Cardiac septum (tissue), 1 donor: ENCODE data around the gene TJAP1. TPM values are rescaled to one million over a fixed set of nuclear protein-coding genes. Genes with fewer than 3 reads are reported as not detected.
"Not testable (repeated sequence)": the region's sequence is repeated elsewhere in the genome, so short reads cannot be mapped to it uniquely, and the experiment has no call there.

Experiments
- DNase-seq: peaks from one replicate; pipeline ENCODE4 v3.0.0-alpha.2; 2020; ENCODE audit warnings: low spot score
- intact Hi-C: fragments of 100-400 bp; cut with DNase I; formaldehyde crosslinking; loops from one replicate; pipeline ENCODE4 v1.14.0; 2022
- total RNA-seq: library from RNA; stranded (reverse); fragmentation: NEBNext Ultra II Directional; extraction: Animal tissue kit (Norgen Biotek cat#: 25700); gene quantifications from one replicate; pipeline ENCODE4 v1.2.1, GENCODE V29; 2021
- donor health status: DM: no; HTN: no; CAD: no.

TJAP1 gene
- total RNA-seq, 1 donor from 2014 or later: 25.1 TPM

DNA sequence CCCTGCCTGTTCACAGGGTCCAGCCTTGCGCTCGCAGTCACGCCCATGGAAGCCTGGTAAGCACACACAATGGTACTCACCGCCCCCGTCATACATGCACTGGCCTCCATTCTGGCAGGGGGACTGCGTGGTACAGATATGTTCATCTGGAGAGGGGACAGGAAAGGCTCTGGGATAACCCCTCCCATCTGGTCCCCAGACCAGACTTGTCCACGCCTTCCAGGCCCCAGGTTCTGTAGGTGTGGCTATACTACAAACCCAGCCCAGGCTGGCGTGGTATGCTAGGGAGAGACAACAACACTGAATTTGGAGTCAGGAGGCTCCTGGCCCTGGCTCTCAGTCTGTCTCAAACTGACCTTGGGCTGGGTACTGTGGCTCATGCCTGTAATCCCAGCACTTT is 25.4 kb upstream of the TJAP1 start:
- intact Hi-C loops: loop anchor here (10.0 kb wide), 1 partner anchor 67 kb away; no protein-coding TSS in a partner anchor
- DNase-seq: no peak

DNA sequence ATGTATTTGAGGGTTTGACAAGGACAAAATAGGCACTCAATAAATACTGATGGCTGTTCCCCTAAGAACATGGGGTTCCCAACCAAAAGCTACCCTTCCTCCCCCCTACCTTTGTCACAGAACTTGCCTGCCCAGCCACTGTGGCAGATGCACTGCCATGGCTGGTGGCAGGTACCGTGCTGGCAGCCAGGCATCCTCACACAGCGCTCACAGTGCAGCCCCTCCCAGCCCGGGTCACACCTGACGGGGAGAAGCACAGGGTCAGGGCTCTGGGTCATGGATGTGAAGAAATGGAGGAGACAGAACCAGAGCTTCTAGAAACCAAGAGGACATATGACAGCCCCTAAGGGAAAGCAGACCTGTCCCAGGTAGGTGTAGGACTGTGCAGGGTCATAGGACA is 24.5 kb upstream of the TJAP1 start:
- intact Hi-C loops: loop anchor here (10.0 kb wide), 1 partner anchor 68 kb away; no protein-coding TSS in a partner anchor
- no peak for DNase-seq

DNA sequence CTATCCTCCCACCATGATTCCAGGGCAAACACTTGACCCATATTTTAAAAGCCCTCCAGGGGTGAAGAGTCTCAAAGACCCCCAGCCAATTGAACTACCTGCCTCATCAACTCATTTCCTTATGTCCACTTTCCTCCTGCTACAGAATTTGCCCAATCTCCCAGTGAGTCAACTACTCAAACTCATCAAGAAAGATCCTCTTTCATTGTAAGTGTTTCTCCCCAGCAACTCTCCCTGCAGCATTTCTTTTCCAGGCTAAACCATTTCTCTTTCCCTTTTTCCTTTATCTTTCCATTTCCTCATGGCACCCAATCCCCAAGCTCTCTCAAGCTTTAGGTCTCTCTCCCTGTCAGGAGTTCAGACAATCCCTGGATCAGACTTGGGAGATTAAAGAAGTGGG is 23.5 kb upstream of the TJAP1 start:
- no peak for DNase-seq
- intact Hi-C loops: loop anchor here (2.0 to 10.0 kb wide), 3 partner anchors 43 to 69 kb away; no protein-coding TSS in a partner anchor

DNA sequence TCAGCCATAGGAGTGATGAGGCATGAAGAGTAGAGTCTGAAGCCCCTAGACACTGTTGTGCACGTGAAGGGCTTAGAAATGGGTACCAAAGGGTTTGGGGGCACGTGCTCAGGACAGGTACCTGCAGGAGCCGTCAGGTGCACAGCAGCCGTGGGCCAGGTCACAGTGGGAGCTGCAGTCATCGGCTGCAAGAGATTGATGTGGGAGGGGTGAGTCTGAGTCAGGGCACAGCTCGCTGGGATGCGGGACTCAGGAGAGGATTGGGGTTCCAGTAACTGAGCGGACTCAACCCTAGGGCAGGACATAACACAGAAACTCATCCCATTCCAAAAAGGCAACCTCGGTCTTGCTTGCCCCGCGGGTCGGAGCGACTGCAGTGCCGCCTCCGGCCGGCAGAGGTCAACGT is 23.1 kb upstream of the TJAP1 start:
- DNase-seq: no peak
- intact Hi-C loops: loop anchor here (2.0 to 10.0 kb wide), 3 partner anchors 43 to 69 kb away; no protein-coding TSS in a partner anchor

DNA sequence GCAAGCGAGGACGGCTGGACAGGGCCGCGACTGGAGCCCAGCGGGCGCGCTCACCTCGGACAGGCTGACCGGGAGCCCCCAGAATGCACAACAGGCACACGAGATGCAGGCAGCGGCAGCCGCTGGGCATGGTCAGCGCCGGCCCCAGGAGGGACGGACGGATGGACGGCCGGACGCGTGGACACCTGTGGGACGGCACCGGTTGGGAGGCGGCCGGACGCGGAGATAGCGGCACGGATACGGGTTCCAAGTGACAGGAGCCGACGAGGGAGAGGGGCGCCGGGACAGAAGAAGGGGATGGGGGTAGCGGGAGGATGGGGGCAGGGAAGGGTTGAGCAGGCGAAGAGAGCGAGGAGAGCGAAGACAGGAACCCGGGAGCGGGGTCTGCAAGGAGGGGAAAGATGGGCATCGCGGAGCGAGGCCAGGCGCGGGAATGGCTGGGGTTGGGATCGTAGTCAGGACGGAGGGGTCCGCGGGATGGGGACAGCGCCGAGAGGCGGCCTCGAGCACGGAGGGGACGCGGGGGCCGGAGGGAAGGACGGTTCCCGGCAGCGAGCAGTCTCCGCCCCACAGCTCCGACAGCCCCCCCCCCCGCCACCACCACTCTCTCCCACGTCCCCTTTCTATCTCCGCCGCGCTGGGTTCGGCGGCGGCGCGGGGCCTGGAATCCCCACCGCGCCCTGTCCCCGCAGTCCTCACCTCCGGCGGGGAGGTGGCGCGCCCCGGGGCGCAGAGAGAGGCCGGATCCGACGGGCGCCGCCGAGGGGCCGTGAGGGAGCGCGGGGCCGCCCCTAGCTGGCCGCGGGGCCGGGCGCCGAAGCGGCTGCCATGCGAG is 22.5 kb upstream of the TJAP1 start:
- intact Hi-C loops: loop anchor here (2.0 to 10.0 kb wide), 3 partner anchors 42 to 70 kb away; no protein-coding TSS in a partner anchor
- peak; percentile 95 for DNase-seq

DNA sequence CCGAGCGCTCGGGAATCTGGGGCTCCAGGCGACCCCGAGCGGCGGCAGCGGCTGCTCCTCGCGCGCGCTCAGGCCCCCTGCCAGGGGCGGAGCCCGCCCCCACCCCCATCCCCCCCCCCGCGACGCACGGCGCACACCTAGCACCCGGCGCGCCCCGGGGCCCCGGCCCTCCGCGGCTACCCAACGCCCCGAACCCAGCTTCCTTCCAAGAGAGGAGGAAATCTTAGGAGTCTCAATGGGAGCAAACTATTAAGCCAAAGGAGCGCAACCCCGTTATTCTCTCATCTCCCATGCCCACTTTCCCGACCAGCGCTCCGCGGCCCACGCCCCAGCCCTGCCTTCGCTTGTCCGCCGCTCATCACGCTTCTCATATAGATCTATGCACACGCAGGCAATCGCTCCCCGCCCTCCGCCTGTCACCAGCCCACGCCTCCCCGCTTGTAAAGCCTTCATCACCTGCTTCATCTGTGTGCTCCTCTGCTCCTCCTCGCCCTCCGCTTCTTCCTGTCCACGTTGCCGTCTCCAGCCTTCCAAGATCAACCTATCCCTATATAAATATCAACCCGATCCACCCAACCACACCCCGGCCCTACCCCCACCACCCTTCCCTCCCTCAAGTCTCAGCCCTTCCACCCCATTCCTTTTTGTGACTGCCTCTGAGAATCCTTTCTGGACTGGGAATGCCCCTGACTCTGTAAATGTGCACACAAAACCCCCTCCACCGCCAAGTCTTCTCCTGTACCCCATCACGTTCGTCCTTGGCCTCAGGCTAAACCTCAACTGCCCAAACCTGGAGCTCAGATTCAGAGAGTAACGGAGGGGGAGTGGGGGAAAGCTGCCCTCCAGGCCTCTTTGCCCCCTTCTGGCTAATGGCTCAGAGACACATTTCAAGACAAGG is 21.6 kb upstream of the TJAP1 start, which contains the start of gene DLK2:
Gene DLK2 (minus strand): TSS at position 18 of the 898 bp plus-strand sequence. CDS start 723 bp downstream, outside the sequence.
- no peak for DNase-seq
- intact Hi-C loops: loop anchor here (2.0 to 10.0 kb wide), 3 partner anchors 41 to 71 kb away; no protein-coding TSS in a partner anchor

DNA sequence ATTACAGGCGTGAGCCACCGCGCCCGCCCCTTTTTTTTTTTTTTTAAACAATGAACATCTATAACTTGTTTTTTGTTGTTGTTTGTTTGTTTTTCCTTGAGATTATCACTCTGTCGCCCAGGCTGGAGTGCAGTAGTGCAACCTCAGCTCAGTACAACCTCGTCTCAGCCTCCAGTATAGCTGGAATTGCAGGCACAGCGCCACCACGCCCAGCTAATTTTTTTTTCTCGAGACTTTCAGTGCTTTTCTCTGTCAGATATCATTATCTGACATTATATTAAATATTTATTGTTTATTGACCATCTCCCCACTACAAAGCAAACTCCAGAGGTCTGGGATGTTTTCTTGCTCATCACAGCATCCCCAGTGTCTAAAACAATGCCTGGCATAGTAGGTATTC is 19.7 kb upstream of the TJAP1 start:
- no peak for DNase-seq
- intact Hi-C loops: loop anchor here (10.0 kb wide), 1 partner anchor 73 kb away; no protein-coding TSS in a partner anchor

DNA sequence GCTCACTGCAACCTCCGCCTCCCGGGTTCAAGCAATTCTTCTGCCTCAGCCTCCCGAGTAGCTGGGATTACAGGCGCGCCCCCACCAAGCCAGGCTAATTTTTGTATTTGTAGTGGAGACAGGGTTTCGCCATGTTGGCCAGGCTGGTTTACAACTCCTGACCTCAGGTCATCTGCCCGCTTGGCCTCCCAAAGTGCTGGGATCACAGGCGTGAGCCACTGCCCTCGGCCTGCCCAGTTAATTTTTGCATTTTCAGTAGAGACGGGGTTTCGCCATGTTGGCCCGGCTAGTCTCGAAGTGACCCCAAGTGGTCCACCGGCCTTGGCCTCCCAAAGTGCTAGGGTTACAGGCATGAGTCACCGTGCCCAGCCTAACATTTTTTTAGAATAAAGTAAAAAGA is 19.2 kb upstream of the TJAP1 start:
- not testable (repeated sequence) for DNase-seq
- intact Hi-C loops: loop anchor here (10.0 kb wide), 1 partner anchor 73 kb away; no protein-coding TSS in a partner anchor

DNA sequence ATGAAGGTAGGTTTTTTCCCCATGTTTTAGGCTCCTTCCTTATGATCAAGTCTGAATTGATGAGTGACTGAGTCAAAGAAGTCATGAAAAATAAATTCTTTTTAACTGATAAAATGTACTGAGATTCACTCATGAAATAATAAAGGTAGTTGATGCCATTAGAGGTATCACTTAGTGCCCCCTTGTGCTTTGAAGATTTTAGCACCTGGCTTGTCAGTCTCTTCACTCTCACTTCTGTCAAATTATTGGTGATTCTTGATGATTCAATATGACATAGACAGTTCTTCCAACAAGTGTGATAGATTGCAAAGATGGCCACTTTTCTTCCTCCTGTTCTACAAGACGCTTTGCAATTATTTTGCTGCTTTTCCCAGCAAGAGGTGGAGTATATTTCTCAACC is 17.8 kb upstream of the TJAP1 start:
- no peak for DNase-seq

DNA sequence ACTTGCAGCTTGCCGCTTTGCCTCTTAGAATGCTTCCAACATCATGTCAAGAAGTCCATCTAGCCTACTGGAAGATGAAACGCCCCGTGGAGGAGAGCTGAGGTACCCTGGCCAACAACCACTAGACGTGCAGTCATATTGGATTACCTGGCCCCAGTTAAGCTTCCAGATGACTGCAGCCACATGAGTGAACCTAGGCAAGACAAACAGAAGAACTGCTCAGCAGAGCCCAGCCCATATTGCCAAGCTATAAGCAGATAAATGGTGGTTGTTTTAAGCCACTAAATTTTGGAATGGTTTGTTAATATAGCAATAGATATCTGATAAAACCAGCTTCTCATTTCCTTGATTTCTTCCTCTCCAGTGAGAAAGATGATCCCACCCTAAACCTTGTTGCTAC is 17.3 kb upstream of the TJAP1 start:
- DNase-seq: no peak
- intact Hi-C loops: no loop called here

More for the DNA sequence above, 17.8 kb upstream of the TJAP1 start:
- intact Hi-C loops: loop anchor here (10.0 kb wide), 1 partner anchor 75 kb away; no protein-coding TSS in a partner anchor

DNA sequence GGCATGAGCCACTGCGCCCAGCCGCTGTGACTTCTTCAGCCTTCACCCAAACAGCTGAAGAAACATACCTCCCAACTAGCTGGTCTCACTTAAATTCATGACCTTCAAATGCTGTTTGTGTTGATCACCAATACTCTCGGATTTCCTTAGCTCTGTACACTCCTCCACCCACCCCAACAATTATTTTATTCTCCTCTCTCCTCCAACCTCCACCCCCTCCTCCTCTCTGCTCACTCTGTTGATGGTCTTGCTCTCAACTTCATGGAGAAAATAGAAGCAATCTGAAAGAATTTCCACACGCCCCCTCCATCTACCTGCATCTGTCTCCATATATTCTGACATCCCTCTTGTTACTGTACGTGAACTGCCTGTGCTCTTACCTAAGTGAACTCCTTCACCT is 15.4 kb upstream of the TJAP1 start:
- no peak for DNase-seq
- intact Hi-C loops: no loop called here

DNA sequence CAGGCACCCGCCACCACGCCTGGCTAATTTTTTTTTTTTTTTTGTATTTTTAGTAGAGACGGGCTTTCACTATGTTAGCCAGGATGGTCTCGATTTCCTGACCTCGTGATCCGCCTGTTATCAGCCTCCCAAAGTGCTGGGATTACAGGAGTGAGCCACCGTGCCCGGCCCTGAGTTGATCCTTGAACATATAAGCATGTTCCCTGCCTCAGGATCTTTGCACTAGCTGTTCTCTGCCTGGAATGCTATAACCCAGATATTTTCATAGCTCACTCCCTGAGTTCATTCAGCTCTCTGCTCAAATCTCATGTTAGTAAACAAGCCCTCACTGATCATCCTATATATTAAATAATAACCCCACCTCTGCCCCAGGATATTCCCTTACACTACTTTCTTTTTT is 13.0 kb upstream of the TJAP1 start:
- DNase-seq: no peak
- intact Hi-C loops: no loop called here

DNA sequence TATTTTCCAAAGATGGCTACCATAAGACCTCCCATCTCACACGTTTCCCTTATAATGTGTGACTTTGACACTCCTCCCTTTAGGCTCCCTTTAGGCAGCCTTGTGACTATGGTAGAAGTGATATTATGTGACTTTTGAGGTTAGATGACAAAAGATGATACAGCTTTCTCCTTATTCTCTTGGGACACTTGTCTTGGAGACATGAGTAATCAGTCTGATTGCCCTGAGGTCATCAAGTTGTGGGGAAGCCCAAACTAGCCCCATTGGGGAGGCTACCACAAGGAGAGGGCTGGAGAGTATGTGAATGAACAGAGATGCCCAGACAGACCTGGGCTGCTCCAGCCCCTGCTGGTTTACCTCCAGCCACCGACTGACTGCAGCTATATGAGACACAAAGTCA is 11.4 kb upstream of the TJAP1 start:
- intact Hi-C loops: no loop called here
- DNase-seq: no peak

DNA sequence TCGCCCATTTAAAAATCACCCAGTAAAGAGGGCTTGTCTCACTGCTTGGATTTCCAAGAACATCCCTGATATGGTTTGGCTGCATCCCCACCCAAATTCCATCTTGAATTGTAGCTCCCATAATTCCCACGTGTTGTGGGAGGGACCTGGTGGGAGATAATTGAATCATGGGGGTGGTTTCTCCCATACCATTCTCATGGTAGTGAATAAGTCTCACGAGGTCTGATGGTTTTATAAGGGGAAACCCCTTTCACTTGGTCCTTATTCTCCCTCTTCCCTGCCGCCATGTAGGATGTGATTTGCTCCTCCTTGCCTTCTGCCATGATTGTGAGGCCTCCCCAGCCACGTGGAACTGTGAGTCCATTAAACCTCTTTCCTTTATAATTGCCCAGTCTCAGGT is 10.1 kb upstream of the TJAP1 start:
- intact Hi-C loops, DNase-seq: not testable (repeated sequence)

DNA sequence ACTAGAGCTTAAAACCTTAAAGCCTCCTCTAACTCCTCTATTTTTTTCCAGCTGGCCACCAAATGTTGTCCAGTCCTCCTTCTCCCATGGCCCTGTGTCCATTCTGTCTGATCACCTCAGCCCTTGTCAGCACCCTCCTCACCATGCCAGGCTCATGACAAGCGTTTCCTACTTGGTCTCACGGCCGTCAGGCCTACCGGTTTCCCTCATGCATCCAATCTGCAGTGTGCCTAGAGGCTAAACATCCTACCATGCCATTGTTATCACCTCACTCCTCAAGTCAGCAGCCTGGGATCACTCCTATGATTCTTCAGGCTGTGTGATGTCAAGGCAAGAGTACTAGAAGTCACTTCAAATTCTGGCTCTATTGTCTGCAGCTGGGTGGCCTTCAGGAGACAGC is 9.6 kb upstream of the TJAP1 start:
- intact Hi-C loops: no loop called here
- no peak for DNase-seq

DNA sequence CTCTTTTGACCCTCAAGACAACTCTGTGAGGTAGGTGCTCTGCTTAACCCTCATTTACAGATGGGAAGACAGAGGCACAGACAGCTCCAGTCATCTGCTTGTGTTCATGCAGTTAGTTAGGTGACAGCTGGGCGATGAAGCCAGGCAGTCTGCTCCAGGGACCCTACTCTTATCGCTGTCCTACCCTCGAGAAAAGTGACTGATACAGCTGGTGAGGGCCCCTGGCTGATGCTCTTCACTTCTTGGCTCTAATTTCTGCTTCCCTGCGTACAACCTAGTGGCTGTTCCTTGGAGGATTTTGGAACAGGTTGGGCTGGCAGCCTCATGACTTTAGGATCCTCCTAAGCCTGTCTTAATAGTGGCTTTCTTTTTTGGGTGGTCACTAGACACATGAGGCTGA is 9.1 kb upstream of the TJAP1 start:
- DNase-seq: no peak
- intact Hi-C loops: no loop called here

DNA sequence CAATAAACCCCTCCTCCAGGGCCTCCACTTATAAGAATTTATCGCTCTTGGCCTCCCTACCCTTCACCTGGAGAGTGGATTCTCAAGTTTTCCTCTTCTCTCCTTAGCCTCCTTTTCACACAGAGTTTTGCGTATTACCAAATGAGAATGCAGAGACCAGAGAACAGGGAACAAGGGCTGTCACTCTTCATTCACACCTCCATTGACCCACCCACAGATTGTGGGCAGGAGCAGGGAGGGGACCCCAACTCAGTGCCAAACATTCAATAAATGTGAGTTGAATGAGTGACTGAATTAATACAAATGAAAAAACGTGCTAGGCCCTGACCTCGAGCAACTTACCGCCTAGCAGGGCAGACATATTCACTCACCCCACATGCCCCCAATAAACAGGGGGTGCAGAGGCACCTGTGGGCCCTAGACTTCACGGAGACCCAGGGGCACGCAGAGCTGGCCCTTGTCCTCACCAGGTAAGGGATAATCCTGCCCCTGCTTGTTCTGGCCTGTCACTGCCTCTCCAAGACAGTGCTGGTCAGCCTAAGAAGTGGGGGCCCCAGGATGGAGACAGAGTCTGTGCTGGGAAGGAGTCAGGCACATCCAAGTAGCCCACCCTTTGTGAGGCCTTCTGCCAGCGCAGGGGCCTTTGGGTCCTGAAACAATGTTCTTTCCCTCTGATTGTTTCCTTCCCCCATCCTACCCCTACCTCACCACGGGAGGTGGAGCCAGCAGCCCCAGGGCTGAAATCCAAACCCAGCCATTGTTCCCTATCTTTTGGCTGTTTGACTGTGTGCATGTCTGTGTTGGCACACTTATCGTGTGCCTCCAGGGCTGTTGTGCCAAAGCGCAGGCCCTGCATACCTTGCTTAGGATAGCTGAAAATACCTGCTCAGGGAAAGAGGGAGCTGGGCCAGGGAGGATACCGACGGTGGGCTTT is 8.4 kb upstream of the TJAP1 start:
- DNase-seq: no peak
- intact Hi-C loops: no loop called here

DNA sequence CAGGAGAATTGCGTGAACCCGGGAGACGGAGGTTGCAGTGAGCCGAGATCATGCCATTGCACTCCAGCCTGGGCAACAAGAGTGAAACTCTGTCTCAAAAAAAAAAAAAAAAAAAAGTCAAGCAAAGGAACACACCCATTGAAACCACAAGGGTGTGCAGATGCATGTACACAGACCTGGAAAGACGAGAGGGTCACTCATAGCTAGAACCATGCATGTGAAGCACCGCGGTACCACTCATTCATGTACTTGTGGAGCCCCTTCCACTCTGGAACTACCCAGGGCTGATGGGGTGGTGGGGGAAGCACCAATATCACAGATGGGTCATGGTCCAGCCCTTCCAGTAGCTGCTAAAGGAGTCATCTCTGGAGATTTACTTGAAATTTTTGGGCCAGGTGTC is 7.4 kb upstream of the TJAP1 start:
- no peak for DNase-seq
- intact Hi-C loops: no loop called here

DNA sequence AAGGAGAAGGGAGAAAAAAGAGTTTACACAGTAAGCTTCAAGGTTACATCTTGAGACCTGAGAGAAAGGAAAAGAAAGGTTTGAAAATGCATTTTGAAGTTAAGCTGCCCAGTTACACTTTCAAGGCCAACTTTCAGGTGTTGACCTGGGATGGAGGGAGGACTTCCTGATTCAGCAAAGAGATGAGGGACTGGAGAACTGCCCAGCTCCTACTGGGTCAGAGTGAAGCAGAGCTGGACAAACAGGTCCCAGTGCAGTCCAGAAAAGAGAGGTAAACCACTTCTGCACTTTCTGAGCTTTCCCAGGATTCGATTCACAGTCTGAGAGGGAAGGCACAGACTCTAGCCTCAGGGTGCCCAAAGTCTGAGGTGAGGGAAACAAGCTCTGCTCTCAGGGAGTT is 6.0 kb upstream of the TJAP1 start:
- no peak for DNase-seq
- intact Hi-C loops: no loop called here
